Neural cell (in vitro differentiated cells): ENCODE data around the gene CSPG4. TPM values are rescaled to one million over a fixed set of nuclear protein-coding genes. Genes with fewer than 3 reads are reported as not detected.

Experiments used
- H2AFZ ChIP-seq: fragments of 200-600, 300-800 bp; sonication (generic), shearing (Covaris generic); 2 replicates; pipeline ENCODE4 v1.6.0; 2014; ENCODE audit warnings: low read depth, mild to moderate bottlenecking, antibody characterized with exemption, low read length, moderate library complexity
- H3F3A ChIP-seq: fragments of 200-600 bp; shearing (Covaris generic); 2 replicates; pipeline ENCODE4 v1.6.1; 2016; ENCODE audit warnings: mild to moderate bottlenecking, moderate library complexity, mixed read lengths, antibody characterized with exemption, low read length; ENCODE audit not compliant: insufficient read depth, poor library complexity, severe bottlenecking
- H3K27ac ChIP-seq: fragments of 200-600, 300-800 bp; sonication (generic), shearing (Covaris generic); 2 replicates; pipeline ENCODE4 v1.5.1; 2014; ENCODE audit warnings: mild to moderate bottlenecking, low read length, moderate library complexity
- H3K27me3 ChIP-seq: fragments of 300-800, 200-600 bp; sonication (generic), shearing (Covaris generic); 2 replicates; pipeline ENCODE4 v1.6.0; 2014; ENCODE audit warnings: mild to moderate bottlenecking, low read depth, low read length, moderate library complexity; ENCODE audit not compliant: insufficient read depth
- H3K36me3 ChIP-seq: fragments of 300-800, 200-600 bp; sonication (generic), shearing (Covaris generic); 2 replicates; pipeline ENCODE4 v1.5.1; 2014; ENCODE audit warnings: mild to moderate bottlenecking, antibody characterized with exemption, low read length, moderate library complexity; ENCODE audit not compliant: insufficient read depth
- H3K4me2 ChIP-seq: fragments of 300-800, 200-600 bp; sonication (generic), shearing (Covaris generic); 2 replicates; pipeline ENCODE4 v1.6.0; 2014; ENCODE audit warnings: mild to moderate bottlenecking, low read length
- H3K4me3 ChIP-seq: fragments of 300-800, 200-600 bp; sonication (generic), shearing (Covaris generic); 2 replicates; pipeline ENCODE4 v1.5.1; 2014; ENCODE audit warnings: mild to moderate bottlenecking, low read length, moderate library complexity
- H3K79me2 ChIP-seq: fragments of 200-600 bp; shearing (Covaris generic); replicated peaks from 2 replicates; pipeline ENCODE4 v1.6.0; 2014; ENCODE audit warnings: mild to moderate bottlenecking, low read length, moderate library complexity; ENCODE audit not compliant: insufficient read depth
- H3K9ac ChIP-seq: fragments of 300-800, 200-600 bp; sonication (generic), shearing (Covaris generic); 2 replicates; pipeline ENCODE4 v1.6.1; 2016; ENCODE audit warnings: mild to moderate bottlenecking, low read length, mixed read lengths
- H3K9me2 ChIP-seq: fragments of 200-600 bp; shearing (Covaris generic); 2 replicates; pipeline ENCODE4 v1.6.1; 2016; ENCODE audit warnings: mild to moderate bottlenecking, low read length, mixed read lengths; ENCODE audit not compliant: insufficient read depth
- H3K9me3 ChIP-seq: fragments of 200-600, 300-800 bp; sonication (generic), shearing (Covaris generic); 2 replicates; pipeline ENCODE4 v1.6.1; 2016; ENCODE audit warnings: mild to moderate bottlenecking, mixed run types, low read length, moderate library complexity, mixed read lengths
- H4K20me1 ChIP-seq: fragments of 200-600 bp; shearing (Covaris generic); 2 replicates; pipeline ENCODE4 v1.6.1; 2016; ENCODE audit warnings: mild to moderate bottlenecking, mixed run types; ENCODE audit not compliant: insufficient read depth
- EP300 ChIP-seq: fragments of 450-650 bp; conservative IDR thresholded peaks from 2 replicates; pipeline ENCODE4 v1.6.1; 2014; ENCODE audit warnings: antibody characterized with exemption, mild to moderate bottlenecking, moderate library complexity; ENCODE audit not compliant: poor library complexity, severe bottlenecking
- EZH2 ChIP-seq: fragments of 200-600, 300-800 bp; shearing (Covaris generic), sonication (generic); IDR thresholded peaks from 2 replicates; pipeline ENCODE4 v1.6.1; 2014; ENCODE audit warnings: antibody characterized with exemption, low read length, borderline replicate concordance, mild to moderate bottlenecking; ENCODE audit not compliant: insufficient read depth, poor library complexity, severe bottlenecking
- MXI1 ChIP-seq: fragments of 450-650 bp; conservative IDR thresholded peaks from 2 replicates; pipeline ENCODE4 v1.6.1; 2014; ENCODE audit warnings: antibody characterized with exemption, mild to moderate bottlenecking; ENCODE audit not compliant: poor library complexity, severe bottlenecking
- POLR2AphosphoS5 ChIP-seq: IDR thresholded peaks from 2 replicates; pipeline ENCODE4 v1.6.1; 2012
- RAD21 ChIP-seq: fragments of 450-650 bp; conservative IDR thresholded peaks from 2 replicates; pipeline ENCODE4 v1.6.1; 2014; ENCODE audit warnings: antibody characterized with exemption, mild to moderate bottlenecking, moderate library complexity
- REST ChIP-seq: IDR thresholded peaks from 2 replicates; pipeline ENCODE4 v1.6.1; 2012; ENCODE audit warnings: borderline replicate concordance
- SMC3 ChIP-seq: fragments of 450-650 bp; conservative IDR thresholded peaks from 2 replicates; pipeline ENCODE4 v1.6.1; 2014; ENCODE audit warnings: antibody characterized with exemption, mild to moderate bottlenecking, moderate library complexity; ENCODE audit not compliant: poor library complexity
- TAF1 ChIP-seq: IDR thresholded peaks from 2 replicates; pipeline ENCODE4 v1.6.1; 2012; ENCODE audit warnings: low read depth
- polyA plus RNA-seq: library from polyadenylated mRNA; depleted of rRNA; stranded (reverse); fragments of >200 nt; gene quantifications from 2 replicates; pipeline ENCODE4 v1.2.3, GENCODE V29; 2014
- TF ChIP-seq, protein P1 (sequence below): fragments of 450-650 bp; IDR thresholded peaks from 2 replicates; pipeline ENCODE4 v1.5.1; 2014; ENCODE audit warnings: antibody characterized with exemption, mild to moderate bottlenecking, moderate library complexity; ENCODE audit not compliant: poor library complexity, severe bottlenecking

CSPG4 gene
- polyA plus RNA-seq, 1 donor from 2014 or later = not detected

- H3K9ac ChIP-seq = no peak overlapping the region
- H3K9me2 ChIP-seq = no peaks in the 10 kb centered on the region
- H3K36me3 ChIP-seq = no peaks in the 10 kb centered on the region
- H4K20me1 ChIP-seq = no peaks in the 10 kb centered on the region
- no peak overlapping the region for H3K4me2 ChIP-seq
- H3K27me3 ChIP-seq = peaks cover 2% of the 10 kb centered on the region
- H3K27ac ChIP-seq = no peak overlapping the region
- peaks cover 25% of the 10 kb centered on the region for H3K79me2 ChIP-seq
- no peaks in the 10 kb centered on the region for H3F3A ChIP-seq
- no peak overlapping the region for H2AFZ ChIP-seq
- TF ChIP-seq MXI1 = no peak
- TF ChIP-seq, protein P1, sequence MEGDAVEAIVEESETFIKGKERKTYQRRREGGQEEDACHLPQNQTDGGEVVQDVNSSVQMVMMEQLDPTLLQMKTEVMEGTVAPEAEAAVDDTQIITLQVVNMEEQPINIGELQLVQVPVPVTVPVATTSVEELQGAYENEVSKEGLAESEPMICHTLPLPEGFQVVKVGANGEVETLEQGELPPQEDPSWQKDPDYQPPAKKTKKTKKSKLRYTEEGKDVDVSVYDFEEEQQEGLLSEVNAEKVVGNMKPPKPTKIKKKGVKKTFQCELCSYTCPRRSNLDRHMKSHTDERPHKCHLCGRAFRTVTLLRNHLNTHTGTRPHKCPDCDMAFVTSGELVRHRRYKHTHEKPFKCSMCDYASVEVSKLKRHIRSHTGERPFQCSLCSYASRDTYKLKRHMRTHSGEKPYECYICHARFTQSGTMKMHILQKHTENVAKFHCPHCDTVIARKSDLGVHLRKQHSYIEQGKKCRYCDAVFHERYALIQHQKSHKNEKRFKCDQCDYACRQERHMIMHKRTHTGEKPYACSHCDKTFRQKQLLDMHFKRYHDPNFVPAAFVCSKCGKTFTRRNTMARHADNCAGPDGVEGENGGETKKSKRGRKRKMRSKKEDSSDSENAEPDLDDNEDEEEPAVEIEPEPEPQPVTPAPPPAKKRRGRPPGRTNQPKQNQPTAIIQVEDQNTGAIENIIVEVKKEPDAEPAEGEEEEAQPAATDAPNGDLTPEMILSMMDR = no peak
- TF ChIP-seq TAF1 = no peak
- no peak for TF ChIP-seq SMC3
- TF ChIP-seq RAD21 = no peak
- no peak for TF ChIP-seq EZH2
- no peak for TF ChIP-seq POLR2AphosphoS5
- no peak for TF ChIP-seq REST
- TF ChIP-seq EP300 = no peak
- peak overlapping the region; percentile 84 for H3K4me3 ChIP-seq
- no peaks in the 10 kb centered on the region for H3K9me3 ChIP-seq
Measured at GRCh38 chr15:75641179-75641503, 71.5 kb downstream of the CSPG4 start.

- no peaks in the 10 kb centered on the region for H3K27me3 ChIP-seq
- peak overlapping the region; percentile 83 for H2AFZ ChIP-seq
- H3F3A ChIP-seq = no peaks in the 10 kb centered on the region
- H3K4me3 ChIP-seq = peak overlapping the region; percentile 84
- peak; percentile 58 for TF ChIP-seq RAD21
- TF ChIP-seq SMC3 = peak; percentile 32
- no peak for TF ChIP-seq EZH2
- TF ChIP-seq, protein P1 = peak; percentile 61
- no peak for TF ChIP-seq REST
- TF ChIP-seq MXI1 = no peak
- TF ChIP-seq EP300 = no peak
- TF ChIP-seq TAF1 = no peak
- no peak for TF ChIP-seq POLR2AphosphoS5
- H3K36me3 ChIP-seq = no peaks in the 10 kb centered on the region
- peak overlapping the region; percentile 85 for H3K9ac ChIP-seq
- H3K27ac ChIP-seq = peak overlapping the region; percentile 88
- H3K9me2 ChIP-seq = no peaks in the 10 kb centered on the region
- H3K9me3 ChIP-seq = no peaks in the 10 kb centered on the region
- H4K20me1 ChIP-seq = no peaks in the 10 kb centered on the region
- H3K4me2 ChIP-seq = peak overlapping the region; percentile 82
- H3K79me2 ChIP-seq = peaks cover 25% of the 10 kb centered on the region
Measured at GRCh38 chr15:75640483-75641178, 72.0 kb downstream of the CSPG4 start.
